GM23338 (cell line): Measurements from ENCODE around the gene FAM8A1.

ENCODE experiments used
- CTCF ChIP-seq, 2 experiments: fragments of 200-600 bp in 1 of 2; sonication (generic) in 1 of 2; conservative IDR thresholded peaks; 2 replicates each; pipeline versions ENCODE4 v1.5.1 to v1.6.1; 2016 to 2017; ENCODE audit warnings: antibody characterized with exemption in 2 of 2, low read depth in 2 of 2, mild to moderate bottlenecking in 2 of 2, moderate library complexity in 1 of 2
- EZH2phosphoT487 ChIP-seq: fragments of 200-600 bp; sonication (generic); IDR thresholded peaks from one replicate; pipeline ENCODE4 v1.8.1; 2018; ENCODE audit warnings: antibody characterized with exemption; ENCODE audit not compliant: unreplicated experiment
- JUNB ChIP-seq: IDR thresholded peaks from one replicate; pipeline ENCODE4 v1.6.1; 2016; ENCODE audit warnings: antibody characterized with exemption; ENCODE audit not compliant: unreplicated experiment
- POLR2AphosphoS5 ChIP-seq: IDR thresholded peaks from 2 replicates; pipeline ENCODE4 v1.6.1; 2016; ENCODE audit warnings: antibody characterized with exemption, low read depth
- ZNF331 ChIP-seq: fragments of 250-450 bp; sonication (Bioruptor Pico); IDR thresholded peaks from 2 replicates; pipeline ENCODE4 v1.5.0; 2020; ENCODE audit warnings: low read depth, mild to moderate bottlenecking, moderate library complexity
- TF ChIP-seq, protein P1 (sequence below): IDR thresholded peaks from one replicate; pipeline ENCODE4 v1.6.1; 2018; ENCODE audit warnings: antibody characterized with exemption; ENCODE audit not compliant: unreplicated experiment

- TF ChIP-seq, protein P1, sequence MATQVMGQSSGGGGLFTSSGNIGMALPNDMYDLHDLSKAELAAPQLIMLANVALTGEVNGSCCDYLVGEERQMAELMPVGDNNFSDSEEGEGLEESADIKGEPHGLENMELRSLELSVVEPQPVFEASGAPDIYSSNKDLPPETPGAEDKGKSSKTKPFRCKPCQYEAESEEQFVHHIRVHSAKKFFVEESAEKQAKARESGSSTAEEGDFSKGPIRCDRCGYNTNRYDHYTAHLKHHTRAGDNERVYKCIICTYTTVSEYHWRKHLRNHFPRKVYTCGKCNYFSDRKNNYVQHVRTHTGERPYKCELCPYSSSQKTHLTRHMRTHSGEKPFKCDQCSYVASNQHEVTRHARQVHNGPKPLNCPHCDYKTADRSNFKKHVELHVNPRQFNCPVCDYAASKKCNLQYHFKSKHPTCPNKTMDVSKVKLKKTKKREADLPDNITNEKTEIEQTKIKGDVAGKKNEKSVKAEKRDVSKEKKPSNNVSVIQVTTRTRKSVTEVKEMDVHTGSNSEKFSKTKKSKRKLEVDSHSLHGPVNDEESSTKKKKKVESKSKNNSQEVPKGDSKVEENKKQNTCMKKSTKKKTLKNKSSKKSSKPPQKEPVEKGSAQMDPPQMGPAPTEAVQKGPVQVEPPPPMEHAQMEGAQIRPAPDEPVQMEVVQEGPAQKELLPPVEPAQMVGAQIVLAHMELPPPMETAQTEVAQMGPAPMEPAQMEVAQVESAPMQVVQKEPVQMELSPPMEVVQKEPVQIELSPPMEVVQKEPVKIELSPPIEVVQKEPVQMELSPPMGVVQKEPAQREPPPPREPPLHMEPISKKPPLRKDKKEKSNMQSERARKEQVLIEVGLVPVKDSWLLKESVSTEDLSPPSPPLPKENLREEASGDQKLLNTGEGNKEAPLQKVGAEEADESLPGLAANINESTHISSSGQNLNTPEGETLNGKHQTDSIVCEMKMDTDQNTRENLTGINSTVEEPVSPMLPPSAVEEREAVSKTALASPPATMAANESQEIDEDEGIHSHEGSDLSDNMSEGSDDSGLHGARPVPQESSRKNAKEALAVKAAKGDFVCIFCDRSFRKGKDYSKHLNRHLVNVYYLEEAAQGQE: no peak
- TF ChIP-seq EZH2phosphoT487: no peak
- no peak for TF ChIP-seq JUNB
- no peak for TF ChIP-seq CTCF (conservative IDR thresholded peaks at IDR 0.05; ENCODE audit: low read depth in 2 of 2)
- no peak for TF ChIP-seq ZNF331 (CRISPR knock-in tag)
- no peak for TF ChIP-seq POLR2AphosphoS5
These were observed 37.5 kb upstream of the FAM8A1 start for GRCh38 chr6:17562636-17563035.
